ENCODE measurements around the gene ZNF778. TPM values are rescaled to one million over a fixed set of nuclear protein-coding genes. Genes with fewer than 3 reads are reported as not detected.

The ZNF778 gene
- polyA plus RNA-seq (2011; rRNA removed) (11.3 and 13.1 TPM in 2 replicates), polyA minus RNA-seq (2011; rRNA and poly(A)+ RNA removed) (11.8 and 22.6 TPM in 2 replicates)

DNA sequence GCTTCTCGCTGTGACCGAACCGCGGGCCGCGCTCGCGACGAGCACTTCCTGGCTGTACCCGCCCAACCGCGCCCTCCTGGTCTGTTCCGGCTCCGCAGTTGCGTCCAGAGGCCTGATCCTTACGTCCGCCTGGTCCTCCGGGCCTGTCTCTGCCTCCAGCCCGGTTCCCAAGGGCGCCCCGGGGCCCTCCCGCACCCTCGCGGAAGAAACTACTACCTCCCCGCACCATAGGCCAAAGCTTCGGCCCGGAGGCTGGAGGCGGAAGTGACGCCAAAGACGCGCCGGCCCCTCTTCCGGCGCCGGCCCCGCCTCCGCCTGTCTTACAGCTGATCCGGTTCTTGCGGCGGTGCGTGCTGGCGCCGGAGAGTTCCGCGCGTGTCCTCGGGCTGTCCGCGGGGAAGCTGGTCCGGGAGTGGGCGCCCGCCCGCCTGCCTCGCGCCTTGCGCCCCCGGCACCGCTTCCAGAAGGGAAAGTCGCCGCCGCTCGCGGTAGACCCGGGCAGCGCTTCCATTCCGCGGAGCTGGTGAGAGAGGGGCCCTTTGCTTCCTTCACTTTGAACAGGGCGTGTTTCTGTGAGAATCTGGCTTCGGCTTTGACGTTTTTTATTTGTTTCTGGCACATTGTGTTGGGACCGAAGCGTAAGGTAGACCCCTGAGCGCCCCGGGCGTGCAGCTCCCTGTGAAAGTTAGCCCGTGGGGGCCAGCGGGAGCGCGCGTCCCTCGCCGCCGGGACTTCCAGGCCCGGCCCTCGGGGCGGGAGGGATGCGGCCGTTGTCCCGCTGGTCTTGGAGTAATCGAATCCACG lies at the start of gene ZNF778:
ZNF778 (plus strand) TSS at position 316 of the 804 bp plus-strand sequence. CDS start 3,425 bp downstream, outside the sequence.
- Histone ChIP-seq H3K4me3 (ENCODE audit: low read depth, low read length) (peak within 1 kb of the TSS; percentile 97), H3K27me3 (ENCODE audit: control insufficient read depth, insufficient read depth, low read length) (no peaks in the 10 kb centered on the region), H3K9me3 (ENCODE audit: control insufficient read depth, insufficient read depth, low read length) (no peaks in the 10 kb centered on the region), H3K27ac (ENCODE audit: low read depth, low read length) (peak within 1 kb of the TSS; percentile 95)
- DNase-seq (ENCODE audit: low read depth, low spot score) = peak; percentile 56
- ChIA-PET CTCF (interaction anchor here (0.9 kb wide), 1 partner anchor 291 kb away, joined by 3 read pairs; the partner anchor contains the start of gene SPG7), POLR2A (interaction anchor here (0.7 to 1.4 kb wide), 10 partner anchors 18 to 407 kb away, joined by 3 to 7 read pairs (median 3); partner anchors contain the start of gene ACSF3)
- TF ChIP-seq, protein P1, sequence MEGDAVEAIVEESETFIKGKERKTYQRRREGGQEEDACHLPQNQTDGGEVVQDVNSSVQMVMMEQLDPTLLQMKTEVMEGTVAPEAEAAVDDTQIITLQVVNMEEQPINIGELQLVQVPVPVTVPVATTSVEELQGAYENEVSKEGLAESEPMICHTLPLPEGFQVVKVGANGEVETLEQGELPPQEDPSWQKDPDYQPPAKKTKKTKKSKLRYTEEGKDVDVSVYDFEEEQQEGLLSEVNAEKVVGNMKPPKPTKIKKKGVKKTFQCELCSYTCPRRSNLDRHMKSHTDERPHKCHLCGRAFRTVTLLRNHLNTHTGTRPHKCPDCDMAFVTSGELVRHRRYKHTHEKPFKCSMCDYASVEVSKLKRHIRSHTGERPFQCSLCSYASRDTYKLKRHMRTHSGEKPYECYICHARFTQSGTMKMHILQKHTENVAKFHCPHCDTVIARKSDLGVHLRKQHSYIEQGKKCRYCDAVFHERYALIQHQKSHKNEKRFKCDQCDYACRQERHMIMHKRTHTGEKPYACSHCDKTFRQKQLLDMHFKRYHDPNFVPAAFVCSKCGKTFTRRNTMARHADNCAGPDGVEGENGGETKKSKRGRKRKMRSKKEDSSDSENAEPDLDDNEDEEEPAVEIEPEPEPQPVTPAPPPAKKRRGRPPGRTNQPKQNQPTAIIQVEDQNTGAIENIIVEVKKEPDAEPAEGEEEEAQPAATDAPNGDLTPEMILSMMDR (IDR thresholded peaks at IDR 0.05; ENCODE audit: low read depth, low read length) = no peak

DNA sequence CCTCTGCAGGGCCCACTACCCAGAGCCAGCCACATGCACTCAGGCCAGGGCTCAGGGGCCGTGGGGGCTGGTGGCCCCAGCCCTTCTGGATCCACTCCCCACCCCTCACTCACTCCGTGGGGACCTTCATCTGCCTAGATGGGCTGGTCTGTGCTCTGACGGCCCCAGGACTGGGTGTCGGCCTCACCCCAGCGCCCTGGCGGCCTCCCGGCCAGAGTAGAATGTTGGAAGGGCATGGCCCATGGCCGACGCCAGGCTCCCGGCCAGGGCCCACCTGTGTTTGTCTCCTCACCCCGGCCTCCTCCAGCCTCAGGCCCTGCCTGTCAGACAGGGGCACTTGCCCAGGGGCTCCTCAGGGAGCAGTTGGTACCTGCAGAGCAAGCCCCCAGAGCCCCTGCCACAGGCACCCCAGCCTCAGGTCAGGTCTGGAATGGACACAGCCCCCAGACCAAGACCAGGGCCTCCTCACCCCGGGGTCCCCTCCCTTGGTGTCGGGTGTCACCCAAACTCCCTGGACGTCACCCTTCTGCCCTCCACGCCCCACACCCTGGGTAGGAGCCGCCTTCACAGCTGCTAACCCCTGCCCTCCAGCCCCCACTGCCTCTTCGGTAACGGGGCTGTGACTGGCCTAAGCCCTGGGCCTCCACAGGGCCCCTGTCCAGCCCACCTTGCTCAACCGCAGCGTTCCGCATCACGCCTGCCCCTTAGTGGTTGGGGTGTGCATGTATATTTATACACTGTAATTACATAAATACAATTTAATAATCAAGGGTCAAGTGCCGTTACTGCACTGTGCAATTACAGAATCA lies 48.9 kb upstream of the ZNF778 start:
- Histone ChIP-seq H3K9me3 (ENCODE audit: control insufficient read depth, insufficient read depth, low read length) (no peaks in the 10 kb centered on the region; the same call in 1 of the 2 replicates), H3K27ac (ENCODE audit: low read depth, low read length) (no peak overlapping the region), H3K4me3 (ENCODE audit: low read depth, low read length) (no peak overlapping the region), H3K27me3 (ENCODE audit: control insufficient read depth, insufficient read depth, low read length) (peaks cover 62% of the 10 kb centered on the region)
- CTCF ChIA-PET = interaction anchor here (1.6 kb wide), 1 partner anchor 15 kb away, joined by 4 read pairs; no protein-coding TSS in a partner anchor
- DNase-seq (ENCODE audit: low read depth, low spot score) = no peak
- TF ChIP-seq, protein P1 (IDR thresholded peaks at IDR 0.05; ENCODE audit: low read depth, low read length) = 0 out of 2 replicates have a peak, but pooled peaks have one; percentile 15
- POLR2A ChIA-PET = no interaction called here

DNA sequence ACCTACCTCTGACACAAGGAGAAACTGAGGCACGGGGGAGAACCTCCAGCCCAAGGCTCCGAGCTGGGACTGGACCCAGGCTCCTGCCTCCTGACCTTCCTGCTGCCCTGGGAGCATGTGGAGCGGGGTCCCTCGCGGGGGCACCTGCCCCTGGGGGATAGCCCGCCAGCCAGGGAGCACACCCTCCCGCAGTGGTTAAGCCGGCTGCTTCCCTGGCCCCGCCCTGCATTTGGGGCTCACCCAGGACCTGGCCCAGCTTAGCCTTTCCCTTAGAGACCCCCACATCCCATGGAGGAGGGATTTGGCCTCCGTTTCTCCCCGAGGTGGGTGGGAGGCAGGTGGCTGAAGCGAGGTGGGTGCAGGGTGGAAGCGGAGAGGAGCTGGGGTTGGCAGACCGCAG lies 47.7 kb upstream of the ZNF778 start:
- peaks cover 2% of the 10 kb centered on the region; the same call in 1 of the 2 replicates for H3K9me3 ChIP-seq (ENCODE audit: control insufficient read depth, insufficient read depth, low read length)
- no peak overlapping the region for H3K27ac ChIP-seq (ENCODE audit: low read depth, low read length)
- no peak overlapping the region for H3K4me3 ChIP-seq (ENCODE audit: low read depth, low read length)
- TF ChIP-seq, protein P1 (IDR thresholded peaks at IDR 0.05; ENCODE audit: low read depth, low read length) = no peak
- no peak for DNase-seq (ENCODE audit: low read depth, low spot score)
- H3K27me3 ChIP-seq (ENCODE audit: control insufficient read depth, insufficient read depth, low read length) = peaks cover 70% of the 10 kb centered on the region
- POLR2A ChIA-PET = no interaction called here
- CTCF ChIA-PET = no interaction called here

DNA sequence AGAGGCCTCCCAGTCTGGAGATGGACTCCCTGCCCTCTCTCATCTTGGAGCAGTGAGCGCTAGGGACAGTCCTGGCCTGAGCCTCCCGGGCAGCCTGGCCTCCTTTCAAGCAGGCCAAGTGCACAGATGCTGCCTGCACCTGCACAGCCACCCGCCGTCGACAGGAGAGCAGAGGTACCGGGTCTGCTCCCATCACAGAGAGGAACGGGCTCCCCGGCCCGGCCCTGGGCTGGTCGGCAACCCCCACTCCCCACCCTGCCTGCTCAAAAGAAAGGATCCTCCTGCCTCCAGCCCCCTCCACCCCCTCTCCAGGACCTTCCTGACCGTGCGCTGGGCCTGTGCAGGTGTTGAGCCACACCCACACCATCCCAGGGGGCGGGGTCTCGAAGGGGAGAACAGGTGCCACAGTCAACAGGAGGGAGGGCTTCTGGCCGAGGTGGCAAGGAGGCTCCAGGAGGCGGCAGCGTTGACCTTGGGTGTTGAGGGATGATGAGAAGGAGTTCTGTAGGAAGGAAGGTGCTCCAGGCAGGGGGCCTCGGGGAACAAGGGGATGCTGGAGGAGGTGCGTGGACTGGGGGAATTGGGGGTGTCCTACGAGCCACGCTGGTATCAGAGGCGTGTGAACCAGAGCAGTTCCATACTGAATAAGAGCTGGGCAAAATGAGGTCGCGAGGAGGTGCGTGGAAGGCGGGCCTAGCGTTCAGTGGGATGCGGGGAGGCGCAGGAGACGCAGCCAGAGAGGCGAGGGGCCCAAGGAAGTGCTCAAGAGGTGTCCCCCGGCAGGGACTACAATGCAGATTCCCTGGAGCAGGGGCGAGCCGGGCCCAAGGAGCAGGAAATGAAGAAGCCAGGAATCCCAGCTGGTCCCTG lies 46.9 kb upstream of the ZNF778 start:
- Histone ChIP-seq H3K4me3 (ENCODE audit: low read depth, low read length) (peak overlapping the region; percentile 35), H3K27me3 (ENCODE audit: control insufficient read depth, insufficient read depth, low read length) (peaks cover 71% of the 10 kb centered on the region), H3K9me3 (ENCODE audit: control insufficient read depth, insufficient read depth, low read length) (peaks cover 4% of the 10 kb centered on the region; the same call in 1 of the 2 replicates), H3K27ac (ENCODE audit: low read depth, low read length) (no peak overlapping the region)
- TF ChIP-seq, protein P1 (IDR thresholded peaks at IDR 0.05; ENCODE audit: low read depth, low read length) = no peak
- ChIA-PET CTCF (interaction anchor here (0.6 to 1.1 kb wide), 2 partner anchors 70 to 313 kb away, joined by 3 to 4 read pairs; partner anchors contain the start of genes GALNS and TRAPPC2L), POLR2A (no interaction called here)
- DNase-seq (ENCODE audit: low read depth, low spot score) = no peak
